Measurements from ENCODE around the gene CRHR2.

- TF ChIP-seq, protein P1, sequence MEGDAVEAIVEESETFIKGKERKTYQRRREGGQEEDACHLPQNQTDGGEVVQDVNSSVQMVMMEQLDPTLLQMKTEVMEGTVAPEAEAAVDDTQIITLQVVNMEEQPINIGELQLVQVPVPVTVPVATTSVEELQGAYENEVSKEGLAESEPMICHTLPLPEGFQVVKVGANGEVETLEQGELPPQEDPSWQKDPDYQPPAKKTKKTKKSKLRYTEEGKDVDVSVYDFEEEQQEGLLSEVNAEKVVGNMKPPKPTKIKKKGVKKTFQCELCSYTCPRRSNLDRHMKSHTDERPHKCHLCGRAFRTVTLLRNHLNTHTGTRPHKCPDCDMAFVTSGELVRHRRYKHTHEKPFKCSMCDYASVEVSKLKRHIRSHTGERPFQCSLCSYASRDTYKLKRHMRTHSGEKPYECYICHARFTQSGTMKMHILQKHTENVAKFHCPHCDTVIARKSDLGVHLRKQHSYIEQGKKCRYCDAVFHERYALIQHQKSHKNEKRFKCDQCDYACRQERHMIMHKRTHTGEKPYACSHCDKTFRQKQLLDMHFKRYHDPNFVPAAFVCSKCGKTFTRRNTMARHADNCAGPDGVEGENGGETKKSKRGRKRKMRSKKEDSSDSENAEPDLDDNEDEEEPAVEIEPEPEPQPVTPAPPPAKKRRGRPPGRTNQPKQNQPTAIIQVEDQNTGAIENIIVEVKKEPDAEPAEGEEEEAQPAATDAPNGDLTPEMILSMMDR (IDR thresholded peaks at IDR 0.05) = no peak
- TF ChIP-seq POLR2AphosphoS5 (IDR thresholded peaks at IDR 0.05; ENCODE audit: insufficient read depth in 1 of 2, low read depth in 1 of 2) (no peak), POLR2A (IDR thresholded peaks at IDR 0.05) (no peak)
Measured at GRCh38 chr7:30705008-30705407, 22.8 kb upstream of the CRHR2 start.

All from vagina (tissue), 2 donors.